GM21526 (cell line): ENCODE data around the gene FAM131C.
A peak's percentile ranks its signal among the peaks of the same experiment; 100 is the strongest.
"Not testable (repeated sequence)": the region's sequence is repeated elsewhere in the genome, so short reads cannot be mapped to it uniquely, and the experiment has no call there.

Source experiments
- ATAC-seq: cut with Tn5 transposase; IDR thresholded peaks from one replicate; pipeline ENCODE4 v1.9.1; 2021; ENCODE audit warnings: moderate library complexity; ENCODE audit not compliant: unreplicated experiment, low FRiP score

The FAM131C gene

GRCh38 chr1:16042654-16043053, 30.8 kb downstream of the FAM131C start:
- not testable (repeated sequence) for ATAC-seq

DNA sequence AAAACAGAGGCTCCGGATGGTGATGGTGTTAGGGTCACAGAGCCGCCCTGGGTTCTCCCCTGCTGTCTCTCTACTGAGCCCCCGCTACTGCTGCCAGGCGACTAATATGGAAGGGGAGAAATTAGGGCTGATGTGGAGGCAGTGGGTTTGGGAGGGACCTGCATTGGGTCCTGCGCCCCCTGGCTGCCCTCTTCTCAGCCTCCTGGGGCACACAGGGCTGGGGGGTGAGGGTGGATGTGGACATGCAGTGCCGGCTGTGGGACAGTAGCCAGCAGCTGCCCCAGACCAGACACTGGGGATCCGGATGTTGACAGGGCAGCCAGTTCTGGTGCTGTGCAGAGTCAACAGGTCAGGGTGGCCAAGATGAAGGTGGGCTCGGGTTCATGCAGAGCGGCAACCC, 31.4 kb downstream of the FAM131C start:
- ATAC-seq: no peak

DNA sequence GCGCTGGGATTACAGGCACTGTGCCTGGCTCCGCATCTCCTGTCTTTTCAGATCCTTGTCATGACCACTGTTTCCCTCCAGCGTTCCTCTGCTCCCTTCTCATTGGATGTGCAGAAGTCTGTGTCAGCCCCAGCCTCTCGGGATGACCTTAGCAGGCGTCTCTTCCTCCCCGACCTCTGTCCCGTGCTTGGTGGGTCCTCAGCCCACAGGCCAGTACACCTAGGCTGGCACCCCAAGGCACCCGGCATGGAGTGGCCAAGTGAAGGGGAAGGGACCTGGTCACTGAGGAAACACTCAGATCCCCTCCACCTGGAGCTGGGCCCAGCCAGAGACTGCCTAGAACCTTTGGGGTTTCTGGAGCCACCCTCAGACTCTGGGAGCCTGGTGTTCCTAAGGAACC, 32.3 kb downstream of the FAM131C start:
- no peak for ATAC-seq

- not testable (repeated sequence) for ATAC-seq
Measured at GRCh38 chr1:16039871-16040270, 33.6 kb downstream of the FAM131C start.

DNA sequence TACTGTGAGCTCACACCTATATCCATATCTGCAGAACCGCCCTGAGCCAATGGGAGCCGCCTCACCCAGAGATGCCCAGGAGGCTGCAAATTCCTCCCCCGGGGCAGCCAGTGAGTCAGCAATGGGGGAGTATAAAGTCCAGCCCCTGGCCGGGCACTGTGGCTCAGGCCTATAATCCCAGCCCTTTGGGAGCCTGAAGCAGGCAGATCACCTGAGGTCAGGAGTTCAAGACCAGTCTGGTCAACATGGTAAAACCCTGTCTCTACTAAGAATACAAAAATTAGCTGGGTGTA, 34.9 kb downstream of the FAM131C start:
- no peak for ATAC-seq

DNA sequence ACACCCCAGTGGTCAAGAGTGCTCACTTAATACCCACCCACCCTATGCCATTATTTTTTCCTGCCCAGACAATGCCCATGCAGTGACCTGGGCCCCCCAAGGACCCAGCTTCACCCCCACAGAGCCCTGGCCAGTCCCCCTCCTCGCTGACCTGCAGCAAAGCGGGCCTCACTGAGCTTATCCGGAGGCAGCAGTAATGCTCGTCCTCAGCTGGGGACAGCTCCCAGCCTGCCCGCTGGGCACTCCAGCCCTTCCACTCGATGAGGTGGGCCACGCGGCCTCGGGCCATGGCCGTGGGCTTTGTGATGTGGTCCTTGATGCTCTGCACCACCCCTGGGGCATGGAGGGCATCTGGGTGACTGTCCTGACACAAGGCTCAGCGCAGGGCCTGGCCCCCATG, 37.0 kb downstream of the FAM131C start:
- ATAC-seq: not testable (repeated sequence)

DNA sequence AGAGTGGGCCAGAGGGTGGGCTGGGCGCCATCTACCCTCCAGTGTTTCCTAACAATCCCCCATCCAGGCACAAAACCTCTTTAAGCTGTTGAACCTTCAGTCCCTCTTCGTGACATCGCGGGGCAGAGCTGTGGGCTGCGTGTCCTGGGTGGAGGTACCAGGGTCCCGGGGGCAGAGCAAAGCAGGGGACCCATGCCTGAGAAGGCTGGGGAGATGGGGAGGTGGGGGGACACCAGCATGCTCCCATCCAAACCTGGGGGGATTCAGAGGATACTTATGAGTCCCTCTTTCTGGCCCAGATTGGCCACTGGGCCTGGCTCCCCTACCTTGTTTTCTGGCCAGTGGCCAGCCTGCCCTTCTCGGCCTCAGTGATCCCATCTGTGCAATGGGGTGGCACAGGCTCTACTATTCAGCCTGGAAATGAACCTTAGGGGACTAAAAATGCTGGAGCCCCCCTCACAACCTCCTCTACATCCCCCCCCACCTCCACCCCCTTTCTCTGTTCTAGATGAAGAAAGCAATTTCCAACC, 40.3 kb downstream of the FAM131C start:
- not testable (repeated sequence) for ATAC-seq

GRCh38 chr1:16032388-16033102, 40.9 kb downstream of the FAM131C start:
- peak; percentile 71 for ATAC-seq

DNA sequence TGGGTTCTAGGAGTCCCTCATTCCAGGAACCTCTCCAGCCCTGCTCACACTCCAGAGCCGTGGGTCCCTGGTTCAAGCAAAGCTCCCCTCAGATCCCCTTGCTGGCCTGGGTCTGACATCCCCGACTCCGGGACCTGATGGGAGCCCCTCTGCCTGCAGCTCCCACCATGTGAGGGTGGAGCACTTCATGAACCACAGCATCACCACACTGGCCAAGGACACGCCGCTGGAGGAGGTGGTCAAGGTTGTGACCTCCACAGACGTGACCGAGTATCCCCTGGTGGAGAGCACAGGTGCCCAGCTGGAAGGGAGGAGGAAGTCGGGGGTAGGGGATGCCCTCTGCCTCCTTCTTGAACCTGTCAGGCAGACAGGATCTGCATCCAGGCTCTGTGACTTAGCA, 41.9 kb downstream of the FAM131C start:
- ATAC-seq: no peak

- ATAC-seq: no peak
Measured at GRCh38 chr1:16029288-16029687, 44.2 kb downstream of the FAM131C start.

DNA sequence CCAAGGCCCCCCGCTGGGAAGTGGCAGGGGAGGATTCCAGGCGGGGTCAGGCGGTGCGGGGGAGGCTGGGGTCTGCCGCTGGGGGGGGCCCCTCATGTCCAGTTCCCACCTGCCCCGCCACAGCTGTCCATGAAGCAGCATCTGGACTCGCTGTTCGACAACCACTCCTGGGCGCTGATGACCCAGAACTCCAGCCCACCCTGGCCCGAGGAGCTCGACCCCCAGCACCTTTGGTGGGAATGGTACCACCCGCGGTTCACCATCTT, 44.5 kb downstream of the FAM131C start:
- ATAC-seq: not testable (repeated sequence)

DNA sequence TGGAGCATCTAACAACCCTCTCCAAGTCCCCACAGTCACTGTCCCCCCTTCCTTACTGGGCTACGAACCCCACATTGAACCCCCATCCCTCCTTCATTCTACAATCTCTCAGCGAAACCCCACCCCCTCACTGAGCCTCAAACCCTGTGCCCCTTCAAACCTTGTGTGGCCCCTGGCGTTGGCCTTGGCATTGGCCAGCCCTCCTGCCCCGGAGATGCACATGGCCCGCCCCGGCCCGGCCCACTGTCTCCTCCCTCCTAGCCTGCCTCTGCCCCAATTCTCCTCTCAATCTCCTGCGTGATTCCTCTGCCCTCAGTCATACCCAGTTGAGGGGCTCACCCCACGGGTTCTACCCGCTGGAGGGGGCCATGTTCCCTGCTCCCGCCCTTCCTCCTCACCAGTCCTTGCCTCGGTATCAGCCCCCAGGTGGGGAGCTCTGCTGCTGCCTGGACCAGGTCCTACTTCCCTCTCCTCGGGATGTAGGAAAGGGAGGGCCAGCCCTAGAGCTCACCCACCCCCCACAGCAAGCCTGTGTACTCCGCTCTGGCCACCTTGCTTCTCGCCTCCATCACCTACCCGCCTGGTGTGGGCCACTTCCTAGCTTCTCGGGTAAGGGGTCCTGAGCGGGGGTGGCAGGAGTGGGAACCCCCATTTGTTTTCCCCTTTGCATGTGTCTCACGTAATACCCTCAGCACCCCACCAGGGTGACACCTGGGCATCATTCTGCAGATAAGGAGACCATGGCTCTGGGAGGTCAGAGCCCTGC, 45.0 kb downstream of the FAM131C start:
- ATAC-seq: no peak

DNA sequence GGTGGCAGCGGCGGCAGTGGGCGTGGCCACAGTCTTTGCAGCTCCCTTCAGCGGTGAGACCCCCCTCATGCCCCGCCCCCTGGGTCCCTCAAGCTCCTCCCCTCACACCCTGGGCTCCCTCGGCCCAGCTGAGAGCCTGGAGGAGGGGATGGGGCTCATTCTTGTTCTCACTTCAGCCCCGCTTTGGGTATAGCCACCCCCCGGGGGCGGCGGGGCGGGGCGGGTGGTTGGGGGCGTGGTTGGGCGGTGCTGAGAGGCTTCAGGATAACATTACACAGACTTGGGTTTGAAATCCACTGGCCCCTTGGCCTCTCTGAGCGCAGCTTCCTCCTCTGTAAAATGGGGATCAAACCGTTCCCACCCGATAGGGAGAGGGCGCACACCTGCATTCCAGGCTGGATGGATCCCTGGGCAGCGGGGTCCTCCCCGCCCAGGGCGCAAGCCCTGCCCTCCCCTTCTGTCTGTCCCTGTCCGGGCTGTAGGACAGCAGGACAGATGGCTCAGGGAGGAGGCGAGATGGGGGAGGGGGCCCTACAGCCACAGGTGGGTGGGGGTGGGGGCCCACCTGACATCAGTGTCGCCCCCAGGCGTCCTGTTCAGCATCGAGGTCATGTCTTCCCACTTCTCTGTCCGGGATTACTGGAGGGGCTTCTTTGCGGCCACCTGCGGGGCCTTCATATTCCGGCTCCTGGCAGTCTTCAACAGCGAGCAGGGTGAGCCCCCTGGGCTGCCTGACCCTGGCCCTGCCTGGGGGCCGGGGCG, 46.5 kb downstream of the FAM131C start:
- no peak for ATAC-seq

DNA sequence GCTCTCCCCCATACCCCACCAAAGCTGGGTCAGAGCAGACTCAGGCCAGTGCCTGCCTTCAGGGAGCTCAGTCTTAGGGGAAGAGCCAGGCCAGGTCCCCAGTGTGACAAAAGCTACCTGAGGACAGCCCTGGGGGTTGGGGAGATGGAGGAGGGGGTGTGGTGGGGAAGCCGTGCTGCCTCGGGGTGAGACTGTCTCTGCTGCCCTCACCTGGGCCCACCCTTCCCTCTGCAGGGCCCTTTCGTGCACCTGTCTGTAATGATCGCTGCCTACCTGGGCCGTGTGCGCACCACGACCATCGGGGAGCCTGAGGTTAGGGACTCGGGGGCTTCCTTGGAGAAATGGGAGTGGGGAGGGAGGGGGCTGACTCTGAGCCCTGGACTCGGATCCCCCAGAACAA, 47.1 kb downstream of the FAM131C start:
- ATAC-seq: not testable (repeated sequence)

- no peak for ATAC-seq
Measured at GRCh38 chr1:16023050-16023653, 50.3 kb downstream of the FAM131C start.

GRCh38 chr1:16022393-16022792, 51.1 kb downstream of the FAM131C start:
- ATAC-seq: no peak

DNA sequence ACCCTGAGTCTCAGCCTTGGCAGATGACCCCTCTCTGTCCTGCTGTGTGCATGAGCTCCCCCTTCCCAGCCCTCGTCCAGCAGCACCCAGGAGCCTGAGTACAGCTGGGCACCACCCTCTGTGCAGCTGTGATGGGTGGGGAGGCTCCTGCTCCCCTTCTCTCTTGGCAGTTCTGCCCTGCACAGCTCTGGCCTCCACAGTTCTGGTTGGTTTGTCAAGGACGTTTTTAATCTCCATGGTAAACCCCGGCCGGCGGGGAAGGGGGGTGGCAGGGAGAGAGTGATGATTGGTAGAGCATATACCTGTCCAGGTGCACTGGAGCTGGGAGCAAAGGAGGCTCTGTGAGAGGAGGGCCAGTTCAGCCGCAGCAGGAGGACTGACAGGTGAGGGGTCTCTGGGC, 51.8 kb downstream of the FAM131C start, which contains the start of gene CLCNKA:
Gene CLCNKA, plus strand, starts transcription at position 356 of the 400 bp plus-strand sequence. CDS start 584 bp downstream, outside the sequence.
- no peak for ATAC-seq

GRCh38 chr1:16020878-16021277, 52.6 kb downstream of the FAM131C start:
- ATAC-seq: not testable (repeated sequence)

GRCh38 chr1:16020325-16020724, 53.1 kb downstream of the FAM131C start:
- ATAC-seq: no peak

GRCh38 chr1:16019644-16020277, 53.7 kb downstream of the FAM131C start:
- ATAC-seq: no peak
